Skeletal muscle tissue (tissue), 4 donors: ENCODE data around the gene PRXL2B. TPM values are rescaled to one million over a fixed set of nuclear protein-coding genes. Genes with fewer than 3 reads are reported as not detected.
"Not testable (repeated sequence)": the region's sequence is repeated elsewhere in the genome, so short reads cannot be mapped to it uniquely, and the experiment has no call there.

Experiments
- H3K27ac ChIP-seq: one replicate; pipeline ENCODE4 v1.7.0; 2013; ENCODE audit warnings: mild to moderate bottlenecking, low read depth, low read length, inconsistent platforms
- H3K27me3 ChIP-seq, 3 donors: one replicate each; pipeline ENCODE4 v1.7.0; 2013; ENCODE audit warnings: low read length in 3 of 3; ENCODE audit not compliant: control insufficient read depth in 3 of 3, insufficient read depth in 3 of 3
- H3K36me3 ChIP-seq, 3 donors: one replicate each; pipeline ENCODE4 v1.7.0; 2013; ENCODE audit warnings: low read length in 3 of 3; ENCODE audit not compliant: control insufficient read depth in 3 of 3, insufficient read depth in 3 of 3
- H3K4me1 ChIP-seq, 3 donors: one replicate each; pipeline ENCODE4 v1.7.0; 2013; ENCODE audit warnings: low read length in 3 of 3, mild to moderate bottlenecking in 3 of 3; ENCODE audit not compliant: control insufficient read depth in 3 of 3, insufficient read depth in 3 of 3
- H3K4me3 ChIP-seq, 3 donors: one replicate each; pipeline ENCODE4 v1.7.0; 2013; ENCODE audit warnings: low read length in 3 of 3
- H3K9ac ChIP-seq, 3 donors: one replicate each; pipeline ENCODE4 v1.7.0; 2013; ENCODE audit warnings: low read length in 3 of 3, mild to moderate bottlenecking in 3 of 3, moderate library complexity in 2 of 3, low read depth in 1 of 3
- H3K9me3 ChIP-seq, 3 donors: one replicate each; pipeline ENCODE4 v1.7.0; 2013; ENCODE audit warnings: low read length in 3 of 3; ENCODE audit not compliant: control insufficient read depth in 3 of 3
- total RNA-seq: library from RNA; depleted of rRNA; stranded (reverse); fragments of >200 nt; gene quantifications from one replicate; pipeline ENCODE4 v1.2.3, GENCODE V29; 2014
- donor health status: Osteomylitis.

The PRXL2B gene
- total RNA-seq, 1 donor from 2014 or later, result 5.7 TPM

GRCh38 chr1:2573250-2573920 lies 13.2 kb upstream of the PRXL2B start:
- no peak overlapping the region for H3K27ac ChIP-seq
- peaks cover 8 to 27% (median 11%) of the 10 kb centered on the region in 3 donors for H3K27me3 ChIP-seq

DNA sequence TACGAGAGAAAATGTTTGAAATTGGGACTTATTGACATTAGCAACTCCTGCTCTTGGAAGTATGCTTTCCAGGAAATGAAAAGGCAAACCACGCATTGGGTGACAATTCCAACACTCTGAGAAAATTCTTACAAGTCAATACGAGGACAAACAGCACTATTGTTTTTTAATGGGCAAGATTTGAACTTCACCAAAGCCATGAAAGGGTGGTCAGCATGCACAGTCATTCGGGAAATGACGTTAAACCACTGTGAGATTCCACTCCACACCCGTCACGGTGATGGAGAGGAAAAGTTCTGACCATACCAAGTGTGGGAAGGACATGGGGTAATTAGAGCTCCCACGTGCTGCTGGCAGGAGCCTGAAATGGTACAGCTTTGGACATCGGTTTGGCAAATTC lies 12.2 kb upstream of the PRXL2B start:
- no peak overlapping the region for H3K27ac ChIP-seq
- no peak overlapping the region for H3K4me3 ChIP-seq
- H3K27me3 ChIP-seq, result peaks cover 8 to 23% (median 13%) of the 10 kb centered on the region in 3 donors
- H3K9ac ChIP-seq, result no peak overlapping the region
- peaks cover 2 to 7% (median 2%) of the 10 kb centered on the region in 3 donors for H3K9me3 ChIP-seq
- H3K4me1 ChIP-seq, result peaks cover 6 to 14% (median 8%) of the 10 kb centered on the region in 3 donors
- H3K36me3 ChIP-seq, result no peaks in the 10 kb centered on the region

More at GRCh38 chr1:2573250-2573920, 13.2 kb upstream of the PRXL2B start:
- H3K4me3 ChIP-seq, result no peak overlapping the region
- H3K9me3 ChIP-seq, result peaks cover 2 to 7% (median 2%) of the 10 kb centered on the region in 3 donors
- peaks cover 6 to 11% (median 8%) of the 10 kb centered on the region in 3 donors for H3K4me1 ChIP-seq
- H3K9ac ChIP-seq, result no peak overlapping the region
- H3K36me3 ChIP-seq, result no peaks in the 10 kb centered on the region

DNA sequence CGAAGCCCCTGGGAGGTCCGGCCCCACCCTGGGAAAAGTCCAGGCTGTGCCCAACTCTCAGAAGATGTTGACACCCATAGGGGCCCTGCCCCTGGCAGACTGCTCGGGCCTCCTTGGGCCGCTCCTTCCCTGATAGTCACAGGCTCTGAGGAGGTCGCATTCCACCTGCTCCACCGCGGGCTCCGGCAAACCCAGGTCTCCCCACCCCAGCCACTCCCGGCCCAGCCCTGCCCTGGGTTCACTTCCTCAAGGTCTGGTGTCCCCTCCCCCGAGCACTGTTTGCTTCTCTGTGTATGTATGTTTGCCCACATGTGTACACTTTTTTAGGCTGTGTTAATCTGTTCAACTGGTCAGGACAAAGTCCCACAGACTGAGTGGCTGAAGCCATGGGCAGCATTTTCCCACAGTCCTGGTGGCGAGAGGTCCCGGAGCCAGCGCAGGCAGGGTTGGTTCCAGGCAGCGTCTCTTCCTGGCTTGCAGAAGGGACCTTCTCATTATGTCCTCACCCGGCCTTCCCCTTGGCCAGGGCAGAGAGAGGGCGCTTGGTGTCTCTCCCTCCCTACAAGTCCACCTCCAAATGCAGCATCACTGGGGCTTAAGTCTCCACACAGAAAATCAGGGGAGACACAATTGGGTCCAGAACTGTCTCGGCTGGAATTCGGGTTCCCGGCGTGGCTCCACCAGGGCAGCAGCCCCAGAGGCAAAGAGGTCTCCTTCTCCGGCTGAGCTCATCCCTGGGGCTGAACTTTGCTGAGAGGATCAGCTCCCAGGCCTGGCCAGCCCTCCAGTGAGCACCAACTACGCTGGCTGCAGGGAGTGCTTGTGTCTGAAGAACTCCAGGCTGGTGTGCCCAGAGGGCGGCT lies 10.5 kb upstream of the PRXL2B start:
- peak overlapping the region in 1 of 3 donors; percentile 25 for H3K9ac ChIP-seq
- peaks cover 19 to 38% (median 20%) of the 10 kb centered on the region in 3 donors for H3K27me3 ChIP-seq
- H3K27ac ChIP-seq, result peak overlapping the region; percentile 56
- no peaks in the 10 kb centered on the region for H3K36me3 ChIP-seq
- H3K4me3 ChIP-seq, result peak overlapping the region in 1 of 3 donors; percentile 22
- peaks cover 6 to 14% (median 8%) of the 10 kb centered on the region in 3 donors for H3K4me1 ChIP-seq
- H3K9me3 ChIP-seq, result peaks cover 2 to 7% (median 2%) of the 10 kb centered on the region in 3 donors

- peak overlapping the region in 1 of 3 donors; percentile 50 for H3K9ac ChIP-seq
- not testable (repeated sequence) for H3K36me3 ChIP-seq, H3K9me3 ChIP-seq, H3K4me3 ChIP-seq
- peak overlapping the region; percentile 75 for H3K27ac ChIP-seq
- H3K4me1 ChIP-seq, result peaks cover 6 to 14% (median 8%) of the 10 kb centered on the region in 3 donors
- H3K27me3 ChIP-seq, result peaks cover 25 to 38% (median 30%) of the 10 kb centered on the region in 3 donors
Measured at GRCh38 chr1:2577565-2578075, 9.0 kb upstream of the PRXL2B start.

GRCh38 chr1:2578758-2579118 lies 7.8 kb upstream of the PRXL2B start:
- no peaks in the 10 kb centered on the region for H3K36me3 ChIP-seq
- peaks cover 6 to 14% (median 11%) of the 10 kb centered on the region in 3 donors for H3K4me1 ChIP-seq
- peak overlapping the region in 1 of 3 donors; percentile 38 for H3K9ac ChIP-seq
- H3K27me3 ChIP-seq, result peaks cover 27 to 38% (median 30%) of the 10 kb centered on the region in 3 donors
- H3K4me3 ChIP-seq, result no peak overlapping the region
- H3K9me3 ChIP-seq, result peaks cover 0 to 2% (median 0%) of the 10 kb centered on the region in 3 donors
- peak overlapping the region; percentile 75 for H3K27ac ChIP-seq

DNA sequence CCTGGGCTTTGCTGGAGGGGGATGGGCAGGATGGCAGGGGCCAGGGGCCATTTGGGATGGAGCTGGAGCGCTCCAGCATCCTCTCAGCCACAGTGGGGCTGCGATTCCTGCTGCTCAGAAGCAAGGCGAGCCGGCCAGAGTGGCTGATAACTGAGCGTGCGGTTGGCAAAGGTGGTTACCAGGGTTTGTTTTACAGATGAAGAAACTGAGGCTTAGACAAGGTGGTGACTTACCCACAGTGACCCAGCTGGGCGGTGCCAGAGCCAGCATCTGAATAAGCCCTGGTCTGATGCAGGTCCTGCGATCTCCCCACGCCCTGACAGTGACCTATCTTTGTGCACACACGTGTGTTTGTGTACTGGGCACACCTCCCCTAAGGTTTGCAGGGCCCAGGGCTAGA lies 5.9 kb upstream of the PRXL2B start:
- Histone ChIP-seq H3K36me3 (no peaks in the 10 kb centered on the region), H3K27me3 (peaks cover 23 to 30% (median 26%) of the 10 kb centered on the region in 3 donors), H3K27ac (no peak overlapping the region), H3K9me3 (no peaks in the 10 kb centered on the region), H3K4me3 (no peak overlapping the region), H3K9ac (no peak overlapping the region), H3K4me1 (peaks cover 16 to 28% (median 18%) of the 10 kb centered on the region in 3 donors)

- no peak overlapping the region for H3K9ac ChIP-seq
- no peaks in the 10 kb centered on the region for H3K9me3 ChIP-seq
- H3K27ac ChIP-seq, result no peak overlapping the region
- H3K27me3 ChIP-seq, result peaks cover 19 to 22% (median 20%) of the 10 kb centered on the region in 3 donors
- no peaks in the 10 kb centered on the region for H3K36me3 ChIP-seq
- H3K4me1 ChIP-seq, result peaks cover 13 to 27% (median 15%) of the 10 kb centered on the region in 3 donors
- H3K4me3 ChIP-seq, result no peak overlapping the region
Measured at GRCh38 chr1:2582391-2582790, 4.2 kb upstream of the PRXL2B start.

DNA sequence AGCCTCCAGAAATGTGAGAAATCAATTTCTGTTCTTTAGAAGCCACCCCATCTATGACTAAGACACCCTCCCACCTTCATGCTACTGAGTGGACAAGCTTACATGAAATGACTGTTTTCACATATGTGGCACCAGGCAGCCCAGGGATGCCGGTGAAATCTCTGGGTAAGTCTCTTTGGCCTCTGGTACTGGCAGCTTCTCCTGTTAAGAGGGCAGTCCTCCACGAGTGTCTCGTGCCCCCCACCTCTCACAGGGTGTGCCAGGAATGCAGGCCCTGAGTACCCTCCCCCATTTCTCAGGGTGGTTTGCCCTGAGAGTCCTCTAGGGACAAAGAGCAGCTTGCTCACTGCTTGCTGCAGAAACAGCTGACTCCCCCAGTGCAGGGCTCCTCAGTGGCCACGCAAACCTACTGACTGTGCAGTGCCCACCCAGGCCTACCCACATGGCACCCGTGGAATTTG lies 3.2 kb upstream of the PRXL2B start:
- Histone ChIP-seq H3K4me3 (no peak overlapping the region), H3K36me3 (no peaks in the 10 kb centered on the region), H3K9me3 (no peaks in the 10 kb centered on the region), H3K4me1 (peaks cover 15 to 32% (median 16%) of the 10 kb centered on the region in 3 donors), H3K27ac (no peak overlapping the region), H3K9ac (no peak overlapping the region), H3K27me3 (peaks cover 17 to 19% (median 19%) of the 10 kb centered on the region in 3 donors)

- Histone ChIP-seq H3K4me3 (no peak overlapping the region), H3K27me3 (peaks cover 17 to 19% (median 19%) of the 10 kb centered on the region in 3 donors), H3K9me3 (no peaks in the 10 kb centered on the region), H3K4me1 (peaks cover 12 to 32% (median 16%) of the 10 kb centered on the region in 3 donors), H3K27ac (no peak overlapping the region), H3K9ac (no peak overlapping the region), H3K36me3 (no peaks in the 10 kb centered on the region)
Measured at GRCh38 chr1:2583871-2584351, 2.7 kb upstream of the PRXL2B start.
